HFFc6 (cell line): ENCODE measurements around the gene SCG3. TPM values are rescaled to one million over a fixed set of nuclear protein-coding genes. Genes with fewer than 3 reads are reported as not detected.

ENCODE experiments used
- DNase-seq: peaks from one replicate; pipeline ENCODE4 v3.0.0-alpha.2; 2018
- H3K27ac Mint-ChIP-seq: 2 replicates; pipeline ENCODE4 v1.8.0; 2020; ENCODE audit warnings: mild to moderate bottlenecking, mixed read lengths
- H3K27me3 Mint-ChIP-seq: 2 replicates; pipeline ENCODE4 v1.8.0; 2021; ENCODE audit warnings: mild to moderate bottlenecking, moderate library complexity, mixed read lengths; ENCODE audit not compliant: insufficient read depth
- H3K36me3 Mint-ChIP-seq: 2 replicates; pipeline ENCODE4 v1.8.0; 2021; ENCODE audit warnings: low read depth, mixed read lengths
- H3K4me1 Mint-ChIP-seq: 2 replicates; pipeline ENCODE4 v1.8.0; 2020; ENCODE audit warnings: low read depth, mixed read lengths
- H3K4me3 Mint-ChIP-seq: 2 replicates; pipeline ENCODE4 v1.8.0; 2020; ENCODE audit warnings: mild to moderate bottlenecking, moderate library complexity, mixed read lengths
- H3K9me3 Mint-ChIP-seq: 2 replicates; pipeline ENCODE4 v1.8.0; 2020; ENCODE audit warnings: mild to moderate bottlenecking, mixed read lengths
- CTCF ChIP-seq: fragments of 200-600 bp; sonication (generic); IDR thresholded peaks from 2 replicates; pipeline ENCODE4 v1.5.0; 2021; ENCODE audit warnings: antibody characterized with exemption, mild to moderate bottlenecking
- total RNA-seq, 6 experiments: library from RNA; stranded (reverse); fragmentation: NEBNext Ultra II Directional; extraction: Animal tissue kit (Norgen Biotek cat#: 25700); gene quantifications; 2 replicates in 1 of 6; 3 replicates in 5 of 6; pipeline ENCODE4 v1.2.3, GENCODE V29; 2021

The SCG3 gene
- total RNA-seq, 6 experiments from 2014 or later = not detected

GRCh38 chr15:51752888-51753287 lies 71.6 kb downstream of the SCG3 start:
- TF ChIP-seq CTCF = no peak
- Mint-ChIP-seq H3K4me1 (peaks cover 19% of the 10 kb centered on the region), H3K4me3 (peak overlapping the region; percentile 14; the same call in 1 of the 2 replicates), H3K27me3 (peaks cover 13% of the 10 kb centered on the region), H3K27ac (no peak overlapping the region), H3K36me3 (no peaks in the 10 kb centered on the region; the same call in 1 of the 2 replicates), H3K9me3 (no peaks in the 10 kb centered on the region)
- DNase-seq = no peak

DNA sequence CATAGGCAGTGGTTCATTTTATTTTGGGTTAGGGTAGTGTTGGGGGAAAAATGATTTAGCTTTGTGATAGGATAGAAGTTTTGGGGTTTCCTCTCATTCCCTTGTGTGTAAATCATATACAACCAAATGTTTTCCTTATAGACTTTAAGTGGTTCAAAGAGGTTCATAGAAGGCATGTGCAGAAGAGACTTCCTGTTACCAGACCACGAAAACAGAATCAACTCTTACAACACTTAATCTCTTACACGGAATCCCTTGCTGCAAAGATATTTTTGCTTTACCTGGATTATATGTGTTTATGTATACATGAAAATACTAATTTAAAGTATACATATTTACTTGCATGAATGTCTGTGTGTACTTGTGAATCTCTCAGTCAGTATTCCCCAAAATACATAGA lies 73.0 kb downstream of the SCG3 start:
- no peak for DNase-seq
- Mint-ChIP-seq H3K27ac (no peak overlapping the region), H3K4me3 (no peak overlapping the region), H3K27me3 (peaks cover 10% of the 10 kb centered on the region), H3K9me3 (no peaks in the 10 kb centered on the region), H3K4me1 (peaks cover 33% of the 10 kb centered on the region), H3K36me3 (no peaks in the 10 kb centered on the region; the same call in 1 of the 2 replicates)
- TF ChIP-seq CTCF = no peak

DNA sequence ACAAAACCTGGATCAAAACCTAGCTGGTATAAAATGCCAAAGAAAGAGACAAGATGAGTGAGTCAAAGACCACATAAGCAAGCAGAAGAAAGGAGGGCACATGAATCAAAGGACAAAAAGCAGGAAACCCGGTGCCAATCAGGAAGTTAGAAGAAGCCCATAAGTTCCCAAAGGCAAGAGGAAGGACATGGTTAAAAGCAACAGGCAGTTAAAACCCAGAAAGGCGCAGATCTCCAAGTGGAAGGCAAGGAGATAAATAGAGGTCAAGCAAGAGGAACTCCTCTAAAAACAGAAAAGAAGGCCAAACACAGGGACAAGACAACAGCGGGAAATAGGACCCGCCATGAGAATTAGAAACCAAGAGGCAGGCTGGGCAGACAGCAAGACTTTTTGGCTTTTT lies 74.5 kb downstream of the SCG3 start:
- no peak for TF ChIP-seq CTCF
- no peaks in the 10 kb centered on the region; the same call in none of the 2 replicates for H3K27me3 Mint-ChIP-seq

DNA sequence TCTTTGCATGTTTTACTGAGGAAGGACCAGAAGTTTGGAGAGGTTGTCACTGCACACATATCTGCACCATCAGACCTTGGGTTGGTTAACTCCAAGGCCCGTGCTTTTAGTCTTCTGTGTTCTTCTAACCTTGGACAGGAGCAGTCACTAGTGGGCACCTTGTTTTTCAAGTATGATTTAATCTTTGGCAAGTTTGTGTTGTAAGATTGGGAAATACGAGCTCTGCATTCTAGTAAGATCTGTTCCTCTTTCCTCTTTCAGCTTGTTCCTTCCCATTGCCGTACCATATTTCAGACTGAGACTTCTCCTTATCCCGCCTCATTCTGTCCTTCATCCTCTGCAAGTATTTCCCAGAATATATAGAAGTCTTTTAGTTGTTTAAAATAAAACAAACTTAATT lies 75.2 kb downstream of the SCG3 start:
- Mint-ChIP-seq H3K9me3 (no peaks in the 10 kb centered on the region), H3K36me3 (no peaks in the 10 kb centered on the region; the same call in 1 of the 2 replicates), H3K4me1 (peaks cover 35% of the 10 kb centered on the region), H3K27me3 (no peaks in the 10 kb centered on the region; the same call in 1 of the 2 replicates), H3K27ac (no peak overlapping the region), H3K4me3 (no peak overlapping the region)
- no peak for DNase-seq
- TF ChIP-seq CTCF = no peak

More for the DNA sequence above, 74.5 kb downstream of the SCG3 start:
- Mint-ChIP-seq H3K36me3 (no peaks in the 10 kb centered on the region; the same call in 1 of the 2 replicates), H3K4me3 (no peak overlapping the region), H3K4me1 (peaks cover 40% of the 10 kb centered on the region), H3K9me3 (no peaks in the 10 kb centered on the region), H3K27ac (no peak overlapping the region)
- DNase-seq = no peak

- Mint-ChIP-seq H3K36me3 (no peaks in the 10 kb centered on the region; the same call in 1 of the 2 replicates), H3K4me3 (no peak overlapping the region), H3K9me3 (no peaks in the 10 kb centered on the region), H3K27me3 (no peaks in the 10 kb centered on the region; the same call in 1 of the 2 replicates), H3K4me1 (peaks cover 30% of the 10 kb centered on the region), H3K27ac (no peak overlapping the region)
- DNase-seq = no peak
- no peak for TF ChIP-seq CTCF
Observed at GRCh38 chr15:51757450-51757849, 76.1 kb downstream of the SCG3 start.
